ENCODE results near the gene KIAA1671.

The KIAA1671 gene

DNA sequence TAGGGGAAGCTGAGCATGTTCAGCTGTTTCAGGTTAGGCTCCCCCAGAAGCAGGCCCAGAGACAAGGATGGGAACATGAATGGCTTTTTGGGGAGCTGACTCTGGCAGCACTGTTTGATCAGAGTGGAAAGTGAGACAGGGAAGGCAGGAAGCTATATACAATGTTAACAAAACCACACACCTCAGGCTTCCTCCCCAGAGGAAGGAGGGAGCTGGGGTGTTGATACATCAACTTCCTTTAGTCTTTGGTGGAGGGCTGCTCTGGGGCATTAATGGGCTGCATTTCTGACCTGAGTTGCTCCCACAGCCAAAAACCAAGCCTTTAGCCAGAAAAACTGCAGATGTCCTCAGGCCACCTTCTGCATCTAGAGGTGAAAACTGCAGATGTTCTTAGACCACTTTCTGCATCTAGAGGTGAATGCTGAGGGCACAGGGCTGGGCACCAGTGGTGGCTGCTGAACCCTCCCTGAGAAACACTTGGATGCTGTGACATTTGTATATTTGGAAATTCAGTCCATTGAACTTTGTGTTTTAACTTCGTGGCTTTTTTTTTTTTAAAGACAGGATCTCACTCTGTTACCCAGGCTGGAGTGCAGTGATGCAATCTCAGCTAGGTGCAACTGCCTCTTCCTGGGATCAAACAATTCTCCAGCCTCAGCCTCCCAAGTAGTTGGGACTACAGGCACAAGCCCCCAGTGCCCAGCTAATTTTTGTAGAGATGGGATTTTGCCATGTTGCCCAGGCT, 49.9 kb downstream of the KIAA1671 start:
- Histone ChIP-seq H3K9me3 (ENCODE audit: low read length) (no peaks in the 10 kb centered on the region), H3K27me3 (ENCODE audit: insufficient read depth, low read length) (no peaks in the 10 kb centered on the region), H3K9ac (ENCODE audit: low read length) (no peak overlapping the region), H3K4me1 (ENCODE audit: insufficient read depth, low read length, severe bottlenecking) (no peaks in the 10 kb centered on the region), H3F3A (ENCODE audit: insufficient read depth, low read length) (no peaks in the 10 kb centered on the region), H4K20me1 (ENCODE audit: insufficient read depth, low read length) (no peaks in the 10 kb centered on the region), H3K9me2 (ENCODE audit: low read depth, low read length) (no peaks in the 10 kb centered on the region), H3K4me2 (ENCODE audit: low read length) (no peak overlapping the region), H3K79me2 (ENCODE audit: insufficient read depth, low read length) (no peaks in the 10 kb centered on the region), H3K36me3 (ENCODE audit: insufficient read depth, low read length) (no peaks in the 10 kb centered on the region), H3K27ac (ENCODE audit: low read depth, low read length, poor library complexity, severe bottlenecking) (no peak overlapping the region), H2AFZ (ENCODE audit: low read length) (no peak overlapping the region), H3K4me3 (ENCODE audit: low read depth, low read length, poor library complexity, severe bottlenecking) (no peak overlapping the region)
- TF ChIP-seq EZH2 (IDR thresholded peaks at IDR 0.05; ENCODE audit: borderline replicate concordance, low read length), result no peak
- no peak for TF ChIP-seq CTCF (IDR thresholded peaks at IDR 0.05; ENCODE audit: low read length)

- TF ChIP-seq CTCF (IDR thresholded peaks at IDR 0.05; ENCODE audit: low read length) (no peak), EZH2 (IDR thresholded peaks at IDR 0.05; ENCODE audit: borderline replicate concordance, low read length) (no peak)
- H3K36me3 ChIP-seq (ENCODE audit: insufficient read depth, low read length), result no peaks in the 10 kb centered on the region
- no peaks in the 10 kb centered on the region for H3K4me1 ChIP-seq (ENCODE audit: insufficient read depth, low read length, severe bottlenecking)
- no peak overlapping the region for H3K27ac ChIP-seq (ENCODE audit: low read depth, low read length, poor library complexity, severe bottlenecking)
- H3K4me3 ChIP-seq (ENCODE audit: low read depth, low read length, poor library complexity, severe bottlenecking), result no peak overlapping the region
- H4K20me1 ChIP-seq (ENCODE audit: insufficient read depth, low read length), result no peaks in the 10 kb centered on the region
- H3K4me2 ChIP-seq (ENCODE audit: low read length), result no peak overlapping the region
- H3F3A ChIP-seq (ENCODE audit: insufficient read depth, low read length), result no peaks in the 10 kb centered on the region
- H3K9me2 ChIP-seq (ENCODE audit: low read depth, low read length), result no peaks in the 10 kb centered on the region
- no peaks in the 10 kb centered on the region for H3K79me2 ChIP-seq (ENCODE audit: insufficient read depth, low read length)
- no peak overlapping the region for H3K9ac ChIP-seq (ENCODE audit: low read length)
- no peaks in the 10 kb centered on the region for H3K27me3 ChIP-seq (ENCODE audit: insufficient read depth, low read length)
- no peaks in the 10 kb centered on the region for H3K9me3 ChIP-seq (ENCODE audit: low read length)
- no peak overlapping the region for H2AFZ ChIP-seq (ENCODE audit: low read length)
Measured at GRCh38 chr22:25006354-25006753, 53.8 kb downstream of the KIAA1671 start.

DNA sequence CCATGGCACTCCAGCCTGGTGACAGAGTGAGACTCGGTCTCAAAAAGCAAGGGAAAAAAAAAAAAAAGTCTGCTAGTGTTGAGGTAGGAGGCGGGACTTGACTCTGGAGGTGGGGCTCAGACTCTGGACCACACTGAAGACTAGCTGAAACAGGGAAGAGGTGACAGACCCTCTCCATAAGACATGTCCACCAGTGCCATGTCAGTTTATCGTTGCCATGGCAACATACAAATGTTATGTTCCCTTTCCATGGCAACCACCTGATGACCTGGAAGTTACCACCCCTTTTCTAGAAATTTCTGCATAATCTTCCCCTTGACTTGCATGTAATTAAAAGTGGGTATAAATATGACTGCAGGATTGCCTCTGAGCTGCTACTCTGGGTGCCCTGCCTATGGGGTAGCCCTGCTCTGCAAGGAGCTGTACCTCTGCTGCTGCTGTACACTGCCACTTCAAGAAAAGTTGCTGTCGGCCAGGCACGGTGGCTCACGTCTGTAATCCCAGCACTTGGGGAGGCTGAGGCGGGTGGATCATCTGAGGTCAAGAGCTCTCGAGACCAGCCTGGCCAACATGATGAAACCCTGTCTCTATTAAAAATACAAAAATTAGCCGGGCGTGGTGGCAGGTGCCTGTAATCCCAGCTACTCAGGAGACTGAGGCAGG, 55.1 kb downstream of the KIAA1671 start:
- Histone ChIP-seq H2AFZ (ENCODE audit: low read length) (no peak overlapping the region), H3K36me3 (ENCODE audit: insufficient read depth, low read length) (no peaks in the 10 kb centered on the region), H3K27me3 (ENCODE audit: insufficient read depth, low read length) (no peaks in the 10 kb centered on the region), H3F3A (ENCODE audit: insufficient read depth, low read length) (no peaks in the 10 kb centered on the region), H3K4me1 (ENCODE audit: insufficient read depth, low read length, severe bottlenecking) (no peaks in the 10 kb centered on the region), H3K4me3 (ENCODE audit: low read depth, low read length, poor library complexity, severe bottlenecking) (no peak overlapping the region), H3K79me2 (ENCODE audit: insufficient read depth, low read length) (no peaks in the 10 kb centered on the region), H3K9me2 (ENCODE audit: low read depth, low read length) (no peaks in the 10 kb centered on the region), H3K4me2 (ENCODE audit: low read length) (no peak overlapping the region), H4K20me1 (ENCODE audit: insufficient read depth, low read length) (no peaks in the 10 kb centered on the region), H3K27ac (ENCODE audit: low read depth, low read length, poor library complexity, severe bottlenecking) (no peak overlapping the region), H3K9ac (ENCODE audit: low read length) (no peak overlapping the region), H3K9me3 (ENCODE audit: low read length) (no peaks in the 10 kb centered on the region)
- no peak for TF ChIP-seq EZH2 (IDR thresholded peaks at IDR 0.05; ENCODE audit: borderline replicate concordance, low read length)
- TF ChIP-seq CTCF (IDR thresholded peaks at IDR 0.05; ENCODE audit: low read length), result no peak
